ENCODE data around the gene ARHGAP29. TPM values are rescaled to one million over a fixed set of nuclear protein-coding genes. Genes with fewer than 3 reads are reported as not detected.

ARHGAP29 gene
- total and polyA plus RNA-seq, 2 of the 8 experiments (the other 6 are each of a cell fraction or from before 2014, with no cell fraction given), result 0.57 to 3.2 TPM

- Histone ChIP-seq H3K79me1 (ENCODE audit: low read depth, low read length) (no peaks in the 10 kb centered on the region), H3K4me2 (ENCODE audit: insufficient read depth in 1 of 2, low read depth in 2 of 2, low read length in 2 of 2) (no peak overlapping the region), H4K91ac (replicated peaks; ENCODE audit: insufficient read length, low read length) (no peak overlapping the region), H4K20me1 (replicated peaks in 1 of 2; ENCODE audit: control insufficient read depth in 1 of 2, insufficient read depth in 2 of 2, low read length in 2 of 2) (no peaks in the 10 kb centered on the region), H2AK5ac (ENCODE audit: low read depth, low read length) (no peak overlapping the region), H3K56ac (replicated peaks; ENCODE audit: insufficient read length, low read depth, low read length) (no peak overlapping the region), H2BK20ac (ENCODE audit: low read length) (no peak overlapping the region), H3K23me2 (ENCODE audit: low read depth, low read length) (peaks cover 2% of the 10 kb centered on the region; the same call in 1 of the 2 replicates), H2BK12ac (ENCODE audit: low read depth, low read length) (no peak overlapping the region), H4K8ac (ENCODE audit: extremely low read depth, insufficient read depth, low read length) (no peak overlapping the region), H3K18ac (ENCODE audit: extremely low read depth, low read length) (no peak overlapping the region), H2AFZ (ENCODE audit: low read length) (no peak overlapping the region), H3K27ac (ENCODE audit: low read depth, low read length) (no peak overlapping the region), H3K27me3 (replicated peaks in 1 of 4; ENCODE audit: control insufficient read depth in 3 of 4, extremely low read depth in 1 of 4, insufficient read depth in 3 of 4, low read length in 3 of 4) (no peaks in the 10 kb centered on the region), H3K9ac (replicated peaks in 1 of 4; ENCODE audit: extremely low read depth in 1 of 4, low read depth in 3 of 4, low read length in 3 of 4) (no peak overlapping the region), H2BK120ac (replicated peaks; ENCODE audit: low read depth, low read length) (no peak overlapping the region), H2BK15ac (ENCODE audit: low read length) (no peak overlapping the region), H3K79me2 (ENCODE audit: control insufficient read depth in 1 of 2, insufficient read depth in 2 of 2, low read length in 2 of 2) (no peaks in the 10 kb centered on the region), H3K36me3 (ENCODE audit: control insufficient read depth in 2 of 4, insufficient read depth in 4 of 4, low read length in 3 of 4) (no peaks in the 10 kb centered on the region), H3K14ac (ENCODE audit: insufficient read length) (no peak overlapping the region), H3K9me3 (ENCODE audit: insufficient read depth in 2 of 2, low read depth in 1 of 2, low read length in 1 of 2) (0 out of 4 replicates have a peak, but pooled peaks cover 0 to 4% of the 10 kb centered on the region in 2 experiments), H3K4ac (replicated peaks; ENCODE audit: insufficient read length, low read depth, low read length) (no peak overlapping the region), H3K4me3 (ENCODE audit: extremely low read depth in 1 of 4, insufficient read depth in 2 of 4, low read depth in 3 of 4, low read length in 4 of 4) (no peak overlapping the region), H3K23ac (ENCODE audit: insufficient read length) (no peak overlapping the region), H4K5ac (ENCODE audit: insufficient read length, low read depth, low read length) (no peak overlapping the region), H2BK5ac (ENCODE audit: low read depth, low read length) (no peak overlapping the region), H3K4me1 (replicated peaks in 1 of 4; ENCODE audit: control insufficient read depth in 3 of 4, insufficient read depth in 4 of 4, low read length in 3 of 4) (peaks cover 0 to 2% (median 0%) of the 10 kb centered on the region in 4 experiments; a peak in 1 of 7 replicates)
- DNase-seq (ENCODE audit: low read depth in 1 of 2, low spot score in 2 of 2) (no peak), FAIRE-seq (no peak)
- CTCF ChIA-PET (ENCODE audit: partially characterized antibody), result interaction anchor here (0.8 to 1.7 kb wide), 2 partner anchors 11 to 103 kb away, joined by 3 to 7 read pairs; no protein-coding TSS in a partner anchor
- POLR2A ChIA-PET (ENCODE audit: partially characterized antibody), result no interaction called here
- WGBS, 2 experiments (ENCODE audit: extremely low coverage in 1 of 2, insufficient coverage in 1 of 2, insufficient read length in 1 of 2, insufficient replicate concordance in 2 of 2, low coverage in 1 of 2, low lambda C conversion rate in 2 of 2, missing lambda C conversion rate in 1 of 2), result 86% methylated on average over 5 of the region's 5 CpGs; no CpG with 5 or more reads in 1 of the 2 experiments
- TF ChIP-seq SIN3A (conservative IDR thresholded peaks at IDR 0.05 in 1 of 2, IDR thresholded peaks at IDR 0.05 in 1 of 2; ENCODE audit: low read depth in 1 of 2, low read length in 2 of 2), result no peak
- no peak for TF ChIP-seq BCL11A (IDR thresholded peaks at IDR 0.05; ENCODE audit: low read depth in 2 of 2, low read length in 2 of 2)
- TF ChIP-seq PHF8 (conservative IDR thresholded peaks at IDR 0.05; ENCODE audit: low read depth, low read length), result no peak
- no peak for TF ChIP-seq RFX5 (IDR thresholded peaks at IDR 0.05; ENCODE audit: borderline replicate concordance, low read depth, low read length)
- no peak for TF ChIP-seq NANOG (IDR thresholded peaks at IDR 0.05; ENCODE audit: insufficient read depth, low read depth, low read length, poor library complexity, severe bottlenecking)
- TF ChIP-seq SP2 (IDR thresholded peaks at IDR 0.05; ENCODE audit: low read length), result no peak
- no peak for TF ChIP-seq CREB1 (IDR thresholded peaks at IDR 0.05)
- TF ChIP-seq ASH2L (IDR thresholded peaks at IDR 0.05; ENCODE audit: low read length), result no peak
- no peak for TF ChIP-seq KDM4A (IDR thresholded peaks at IDR 0.05; ENCODE audit: low read depth, low read length, severe bottlenecking)
- TF ChIP-seq USF2 (IDR thresholded peaks at IDR 0.05; ENCODE audit: low read length), result no peak
- no peak for TF ChIP-seq E2F6 (IDR thresholded peaks at IDR 0.05)
- no peak for TF ChIP-seq POLR2A (IDR thresholded peaks at IDR 0.05; ENCODE audit: control extremely low read depth in 1 of 2, low read depth in 2 of 2, low read length in 2 of 2)
Observed at GRCh38 chr1:94165843-94166242, 71.5 kb downstream of the ARHGAP29 start.
